ENCODE data around the gene RSAD1.

- TF ChIP-seq CTCF (IDR thresholded peaks at IDR 0.05) (no peak), POLR2A (IDR thresholded peaks at IDR 0.05) (no peak)
Measured at GRCh38 chr17:50498021-50498874, 19.6 kb downstream of the RSAD1 start.

Measured in body of pancreas (tissue), 4 donors.